HG03558 (cell line): ENCODE results near the gene GALNT17.
"Not testable (repeated sequence)": the region's sequence is repeated elsewhere in the genome, so short reads cannot be mapped to it uniquely, and the experiment has no call there.

Experiments
- ATAC-seq: cut with Tn5 transposase; IDR thresholded peaks from one replicate; pipeline ENCODE4 v1.9.1; 2021; ENCODE audit warnings: moderate number of reproducible peaks; ENCODE audit not compliant: unreplicated experiment; ENCODE audit errors: extremely low read depth

GALNT17 gene

GRCh38 chr7:71592388-71592787 lies 460.4 kb downstream of the GALNT17 start:
- not testable (repeated sequence) for ATAC-seq

DNA sequence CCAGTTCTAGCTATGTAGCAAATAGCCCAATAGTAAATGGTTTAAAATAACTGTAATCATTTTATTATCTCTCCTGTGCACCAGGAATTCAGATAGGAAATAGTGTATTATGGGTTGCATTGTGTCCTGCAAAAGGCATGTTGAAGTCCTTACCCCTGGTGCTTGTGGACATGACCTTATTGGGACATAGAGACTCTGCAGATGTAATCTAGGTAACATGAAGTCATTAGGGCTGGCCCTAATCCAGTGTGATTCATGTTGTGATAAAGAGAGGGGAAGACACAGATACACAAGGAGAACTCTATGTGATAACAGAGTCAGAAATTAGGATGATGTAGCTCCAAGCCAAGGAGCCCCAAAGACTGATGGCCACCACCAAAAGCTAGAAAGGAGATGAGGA lies 462.8 kb downstream of the GALNT17 start:
- no peak for ATAC-seq

DNA sequence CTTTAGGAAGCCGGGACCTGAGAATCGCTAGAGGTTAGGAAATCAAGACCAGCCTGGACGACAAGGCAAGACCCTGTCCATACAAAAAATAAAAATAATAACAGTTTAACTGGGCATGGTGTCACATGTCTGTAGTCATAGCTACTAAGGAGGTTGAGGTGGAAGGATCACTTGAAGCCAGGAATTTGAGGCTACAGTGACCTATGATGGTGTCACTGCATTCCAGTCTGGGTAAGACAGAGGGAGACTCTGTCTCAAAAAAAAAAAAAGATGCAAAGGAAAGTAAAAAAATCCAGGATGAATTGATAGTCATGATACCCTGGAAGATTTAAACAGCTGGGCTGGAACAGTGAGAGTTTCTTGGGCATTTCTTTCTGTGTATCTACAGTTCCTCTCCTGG lies 463.2 kb downstream of the GALNT17 start:
- no peak for ATAC-seq

DNA sequence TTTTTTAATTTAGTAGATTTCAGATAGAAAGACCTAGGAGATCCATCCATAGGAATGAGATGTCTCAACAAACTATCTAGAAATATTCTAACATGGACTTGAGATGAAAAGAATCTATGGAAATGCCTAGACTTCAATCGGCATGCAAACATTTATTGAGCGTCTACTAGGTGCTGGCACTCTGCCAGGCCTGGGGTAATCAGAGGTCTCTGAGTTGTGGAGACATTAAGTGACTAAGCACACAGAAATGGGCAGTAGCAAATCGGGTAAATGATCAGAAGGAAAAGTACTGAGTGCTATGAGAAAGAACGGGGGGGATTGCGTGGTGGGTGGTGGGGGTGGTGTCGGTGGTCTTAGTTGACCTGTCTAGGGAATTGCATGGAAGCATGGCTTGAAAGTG lies 466.6 kb downstream of the GALNT17 start:
- no peak for ATAC-seq

- no peak for ATAC-seq
Measured at GRCh38 chr7:71601851-71602250, 469.9 kb downstream of the GALNT17 start.

GRCh38 chr7:71604818-71605414 lies 473.0 kb downstream of the GALNT17 start:
- ATAC-seq, result no peak

DNA sequence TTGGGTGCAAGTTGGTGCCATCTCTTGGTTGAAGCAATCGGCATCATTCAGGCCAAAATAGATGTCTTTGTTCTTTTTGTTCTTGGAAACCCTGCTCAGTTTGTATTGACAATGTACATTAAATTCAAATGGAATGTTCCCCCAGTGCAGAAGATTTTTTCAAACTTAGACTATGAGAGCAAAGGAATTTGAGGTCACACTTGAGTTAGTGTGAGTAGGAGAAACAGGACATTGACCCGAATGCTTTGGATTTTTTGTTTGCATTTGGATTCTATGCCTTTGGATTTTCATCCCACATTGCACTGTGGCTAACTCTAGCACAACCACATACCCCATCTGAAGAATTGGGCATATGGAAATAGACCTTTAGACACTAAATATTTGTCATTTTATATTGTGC lies 480.0 kb downstream of the GALNT17 start:
- ATAC-seq, result no peak

DNA sequence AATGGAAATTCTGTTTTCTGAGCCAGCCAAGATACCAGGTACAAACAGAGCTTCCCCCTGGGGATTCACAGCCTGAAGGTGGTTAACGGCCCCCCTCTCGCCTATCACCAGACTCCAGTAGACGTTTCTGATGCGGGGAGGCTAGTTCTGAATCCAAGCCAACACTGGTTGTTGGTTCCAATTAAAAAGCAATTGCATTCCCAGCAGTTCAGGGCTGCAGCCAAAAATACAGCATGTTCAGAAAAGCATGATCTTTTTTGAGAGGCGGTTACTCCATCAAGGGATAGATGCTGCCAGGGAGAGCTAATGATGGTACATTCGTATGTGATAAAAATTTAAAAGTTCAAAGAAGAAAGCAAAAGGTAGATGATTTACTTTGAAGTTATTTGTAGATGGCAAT lies 481.0 kb downstream of the GALNT17 start:
- ATAC-seq, result no peak

DNA sequence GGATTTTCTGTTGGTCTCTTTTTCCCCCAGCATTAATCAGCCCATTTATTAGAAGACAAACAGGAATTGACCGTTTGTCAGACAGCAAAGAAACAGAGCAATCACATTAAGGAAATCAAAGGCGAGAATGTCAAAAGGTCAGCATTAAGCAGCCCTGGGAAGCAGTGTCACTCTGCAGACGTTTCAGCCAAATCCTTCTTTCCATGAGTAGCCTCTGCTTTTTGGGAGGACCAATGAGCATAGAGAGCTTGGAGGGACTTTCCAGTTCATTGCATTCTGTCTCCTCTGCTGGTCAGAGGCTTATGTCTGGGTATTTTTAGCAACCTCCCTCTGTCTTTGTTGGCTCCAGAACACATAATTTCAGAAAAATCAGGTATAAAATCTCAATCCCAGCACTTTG lies 481.4 kb downstream of the GALNT17 start:
- ATAC-seq, result no peak

GRCh38 chr7:71615017-71615416 lies 483.1 kb downstream of the GALNT17 start:
- ATAC-seq, result no peak

- no peak for ATAC-seq
Measured at GRCh38 chr7:71616217-71616616, 484.3 kb downstream of the GALNT17 start.

DNA sequence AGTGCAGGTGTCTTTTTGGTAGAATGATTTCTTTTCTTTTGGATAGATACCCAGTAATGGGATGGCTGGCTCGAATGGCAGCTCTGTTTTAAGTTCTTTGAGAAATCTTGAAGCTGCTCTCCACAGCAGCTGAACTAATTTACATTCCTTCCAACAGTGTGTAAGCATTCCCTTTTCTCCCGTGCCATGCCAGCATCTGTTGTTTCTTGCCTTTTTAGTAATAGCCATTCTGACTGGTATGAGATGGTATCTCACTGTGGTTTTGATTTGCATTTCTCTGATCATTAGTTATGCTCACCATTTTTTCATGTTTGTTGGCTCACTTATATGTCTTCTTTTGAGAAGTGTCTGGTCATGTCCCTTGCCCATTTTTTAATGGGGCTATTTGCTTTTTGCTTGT lies 486.3 kb downstream of the GALNT17 start:
- ATAC-seq, result no peak

DNA sequence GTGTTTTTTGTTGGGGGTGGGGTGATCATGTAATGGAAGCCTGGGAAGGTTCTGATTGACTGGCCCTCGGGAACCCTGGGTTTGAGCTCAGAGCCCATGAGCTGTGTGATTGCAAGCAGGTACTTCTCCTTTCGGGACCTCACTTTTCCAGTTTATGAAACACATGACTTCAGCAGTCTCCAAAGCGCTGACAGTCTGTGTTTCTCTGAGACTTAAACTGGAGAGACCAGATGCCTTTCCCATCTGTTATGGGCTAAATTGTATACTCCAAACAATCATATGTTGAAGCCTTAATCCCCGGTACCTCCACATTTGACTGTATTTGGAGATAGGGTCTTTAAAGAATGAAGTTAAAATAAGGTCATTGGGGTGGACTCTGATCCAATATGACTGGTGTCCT lies 493.6 kb downstream of the GALNT17 start:
- no peak for ATAC-seq

DNA sequence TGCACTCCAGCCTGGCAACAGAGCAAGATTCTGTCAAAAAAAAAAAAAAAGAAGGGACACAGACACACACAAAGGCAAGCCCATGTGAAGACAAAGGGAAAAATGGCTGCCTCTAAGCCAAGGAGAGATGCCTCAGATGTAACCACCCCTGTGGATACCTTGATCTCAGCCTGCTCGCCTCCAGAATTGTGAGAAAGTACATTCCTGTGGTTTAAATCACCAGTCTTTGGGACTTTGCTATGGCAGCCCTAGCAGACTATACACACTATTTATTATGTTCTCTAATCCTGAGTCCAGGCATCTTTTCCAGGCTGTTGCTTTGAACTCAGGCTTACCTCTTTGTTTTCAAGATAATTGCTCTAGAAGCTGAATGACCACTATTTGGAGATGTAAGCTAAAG lies 494.3 kb downstream of the GALNT17 start:
- no peak for ATAC-seq

- no peak for ATAC-seq
Measured at GRCh38 chr7:71627651-71628050, 495.7 kb downstream of the GALNT17 start.

DNA sequence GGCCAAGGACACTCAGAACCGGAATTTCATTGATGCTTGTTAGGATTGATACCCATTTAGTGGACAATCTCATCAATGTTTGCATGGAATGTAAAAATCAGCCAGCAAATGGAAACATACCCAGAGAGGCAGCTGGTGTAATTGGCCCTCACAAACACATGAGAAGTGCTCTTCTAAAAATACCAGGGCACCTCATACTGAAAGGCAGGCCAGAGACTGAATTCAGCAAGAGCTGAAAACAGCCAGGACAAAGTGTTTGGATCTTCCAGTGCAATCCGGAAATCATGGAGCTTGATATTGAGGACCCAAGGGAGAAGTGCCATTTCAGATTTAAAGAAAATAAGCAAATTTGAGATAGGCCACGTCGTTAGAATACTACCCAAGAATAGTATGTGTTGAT lies 498.6 kb downstream of the GALNT17 start:
- no peak for ATAC-seq

GRCh38 chr7:71633551-71634008 lies 501.6 kb downstream of the GALNT17 start:
- no peak for ATAC-seq

- ATAC-seq, result not testable (repeated sequence)
Measured at GRCh38 chr7:71635849-71636248, 503.9 kb downstream of the GALNT17 start.

DNA sequence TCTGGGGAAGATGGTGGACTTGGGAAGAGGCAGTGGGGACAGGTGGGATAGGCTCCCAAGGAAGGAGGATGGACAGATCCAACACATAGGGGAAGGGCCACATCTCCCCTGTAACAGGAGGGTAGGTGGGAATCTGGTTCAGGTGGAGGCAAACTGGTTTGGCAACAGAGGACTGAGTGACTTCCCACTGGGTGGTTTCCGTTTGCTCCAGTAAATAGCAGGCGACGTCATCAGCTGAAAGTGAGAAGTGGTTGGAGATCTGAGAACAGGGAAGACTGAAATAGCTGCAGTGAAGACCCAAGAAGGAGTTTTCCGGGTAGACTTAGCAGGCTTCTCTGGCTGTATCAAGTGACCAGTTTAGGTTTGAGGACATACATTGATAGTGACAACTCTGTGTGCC lies 504.4 kb downstream of the GALNT17 start:
- ATAC-seq, result no peak

DNA sequence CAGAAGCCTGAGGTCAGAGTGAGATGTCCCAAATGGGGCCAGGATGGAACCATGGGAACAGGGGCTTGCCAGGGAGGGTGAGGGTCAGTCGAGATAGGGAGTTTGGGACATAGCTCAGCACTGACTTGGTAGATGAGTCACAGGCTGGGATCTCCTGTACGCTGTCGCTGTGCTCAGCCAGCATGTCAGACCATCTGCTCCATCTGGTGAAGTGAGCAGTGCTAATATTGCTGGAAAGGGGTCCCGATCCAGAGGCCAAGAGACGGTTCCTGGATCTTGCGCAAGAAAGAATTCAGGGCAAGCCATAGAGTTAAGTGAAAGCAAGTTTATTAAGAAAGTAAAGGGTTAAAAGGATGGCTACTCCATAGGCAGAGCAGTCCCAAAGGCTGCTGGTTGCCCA lies 505.6 kb downstream of the GALNT17 start:
- no peak for ATAC-seq

DNA sequence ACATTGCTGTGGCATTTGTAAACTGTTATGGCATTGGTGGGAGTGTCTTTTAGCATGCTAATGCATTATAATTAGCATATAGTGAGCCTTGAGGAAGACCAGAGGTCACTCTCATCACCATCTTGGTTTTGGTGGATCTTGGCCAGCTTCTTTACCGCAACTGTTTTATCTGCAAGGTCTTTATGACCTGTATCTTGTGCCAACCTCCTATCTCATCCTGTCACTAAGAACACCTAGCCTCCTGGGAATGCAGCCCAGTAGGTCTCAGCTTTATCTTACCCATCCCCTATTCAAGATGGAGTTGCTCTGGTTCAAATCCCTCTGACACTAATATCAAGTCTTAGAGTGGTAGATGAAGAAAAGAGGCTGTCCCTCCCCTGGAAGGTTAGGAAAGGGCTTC lies 506.2 kb downstream of the GALNT17 start:
- ATAC-seq, result no peak

DNA sequence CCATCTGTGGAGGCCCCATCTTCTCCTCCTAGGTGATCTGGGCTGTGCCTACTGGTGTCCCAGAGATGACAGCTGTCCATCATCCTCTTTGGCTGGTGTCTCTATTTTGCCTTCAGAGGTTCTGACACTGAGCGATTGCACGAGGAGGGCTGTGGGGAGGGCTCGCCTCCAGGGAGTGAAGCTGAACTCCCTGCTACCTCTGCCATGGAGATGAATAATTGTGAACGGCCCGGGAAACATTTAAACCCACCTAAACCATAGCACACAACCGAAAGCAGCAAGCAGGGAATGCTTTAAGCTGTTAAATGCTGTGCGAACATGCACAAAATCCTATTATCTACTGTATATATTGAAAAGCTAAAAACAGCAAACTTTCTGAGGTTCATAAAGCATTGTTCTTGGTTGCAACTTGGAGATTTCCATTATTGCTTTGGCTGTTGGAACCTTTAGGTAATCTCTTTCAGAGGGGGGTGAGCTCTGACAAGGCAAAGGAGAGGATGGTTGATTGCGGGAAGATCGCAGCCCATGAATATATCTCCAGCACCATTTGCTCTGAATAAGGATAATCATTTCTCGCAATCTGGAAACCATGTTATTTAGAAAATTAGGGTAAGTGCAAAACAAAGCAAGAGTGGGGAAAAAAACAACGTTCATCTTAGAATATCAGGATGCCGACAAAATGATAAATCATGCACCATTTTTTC lies 507.6 kb downstream of the GALNT17 start:
- ATAC-seq, result no peak
